K562 (cell line): ENCODE results near the gene HOXB4. TPM values are rescaled to one million over a fixed set of nuclear protein-coding genes. Genes with fewer than 3 reads are reported as not detected.
A peak's percentile ranks its signal among the peaks of the same experiment; 100 is the strongest.

ENCODE experiments used
- CEBPG ChIP-seq, 3 experiments: fragments of 200-800 bp in 1 of 3; sonication (Bioruptor generic) in 1 of 3; sonication (generic) in 1 of 3; formaldehyde crosslinking in 1 of 3; IDR thresholded peaks in 2 of 3; conservative IDR thresholded peaks in 1 of 3; 2 replicates each; pipeline versions ENCODE4 v1.6.1 to v1.8.0; 2016 to 2022; ENCODE audit warnings: missing compliant biosample characterization in 2 of 3, missing genetic modification characterization in 2 of 3, mild to moderate bottlenecking in 1 of 3, missing genetic modification reagents in 1 of 3
- FOXA3 ChIP-seq, 2 experiments: fragments of 450-650 bp in 1 of 2; sonication (generic) in 1 of 2; formaldehyde crosslinking; IDR thresholded peaks in 1 of 2; conservative IDR thresholded peaks in 1 of 2; 2 replicates each; pipeline versions ENCODE4 v1.4.0 to v1.8.0; 2020 to 2022; ENCODE audit warnings: mild to moderate bottlenecking in 2 of 2, missing genetic modification reagents in 1 of 2
- MAZ ChIP-seq, 2 experiments: fragments of 450-650 bp in 1 of 2; sonication (generic) in 1 of 2; formaldehyde crosslinking; IDR thresholded peaks in 1 of 2; conservative IDR thresholded peaks in 1 of 2; 2 replicates each; pipeline versions ENCODE4 v1.4.0 to v1.5.0; 2020; ENCODE audit warnings: mild to moderate bottlenecking in 1 of 2, missing genetic modification reagents in 1 of 2
- MBD2 ChIP-seq: sonication (generic); IDR thresholded peaks from 2 replicates; pipeline ENCODE4 v1.6.1; 2016; ENCODE audit warnings: low read depth, borderline replicate concordance
- MEIS2 ChIP-seq: fragments of 450-650 bp; IDR thresholded peaks from 2 replicates; pipeline ENCODE4 v1.6.1; 2014; ENCODE audit warnings: mild to moderate bottlenecking; ENCODE audit not compliant: partially characterized antibody
- NR2C2 ChIP-seq, 2 experiments: fragments of 200-800 bp in 1 of 2; sonication (Bioruptor generic) in 1 of 2; sonication (generic) in 1 of 2; formaldehyde crosslinking in 1 of 2; IDR thresholded peaks; 2 replicates each; pipeline versions ENCODE4 v1.6.1 to v1.8.0; 2016 to 2022; ENCODE audit warnings: mild to moderate bottlenecking in 1 of 2, missing compliant biosample characterization in 1 of 2, missing genetic modification characterization in 1 of 2, missing genetic modification reagents in 1 of 2
- ZNF175 ChIP-seq: fragments of 200-800 bp; sonication (Bioruptor generic); IDR thresholded peaks from 2 replicates; pipeline ENCODE4 v1.6.1; 2016; ENCODE audit warnings: low read depth, mild to moderate bottlenecking, missing genetic modification characterization, missing compliant biosample characterization
- ZNF311 ChIP-seq: fragments of 250-450 bp; sonication (Bioruptor Pico); IDR thresholded peaks from 2 replicates; pipeline ENCODE4 v1.4.0; 2020; ENCODE audit warnings: mild to moderate bottlenecking, moderate library complexity
- ZNF318 ChIP-seq, 2 experiments: fragments of 450-650 bp; IDR thresholded peaks; 2 replicates each; pipeline ENCODE4 v1.6.1; 2016; ENCODE audit warnings: mild to moderate bottlenecking in 2 of 2, borderline replicate concordance in 1 of 2, low read depth in 1 of 2, moderate library complexity in 1 of 2
- ZNF766 ChIP-seq: fragments of 200-800 bp; sonication (Bioruptor generic); conservative IDR thresholded peaks from 2 replicates; pipeline ENCODE4 v1.6.1; 2016; ENCODE audit warnings: missing genetic modification characterization, missing compliant biosample characterization
- polyA plus RNA-seq, 8 experiments: library from polyadenylated mRNA; depleted of rRNA in 4 of 8; stranded (reverse) in 5 of 8; unstranded in 3 of 8; fragments of >200 nt; fragmentation: Nextera tagmentation in 2 of 8; fragmentation: Illumina TruSeq in 1 of 8; extraction: Ambion mirVana in 2 of 8; extraction: Trizol in 1 of 8; gene quantifications; 2 replicates each; pipeline versions ENCODE4 v1.2.1 to v1.2.3, GENCODE V29; 2011 to 2014; ENCODE audit warnings: inconsistent platforms in 1 of 8, missing spikeins in 1 of 8
- total RNA-seq, 7 experiments: library from RNA; depleted of rRNA in 6 of 7; stranded (reverse); fragments of >200 nt in 6 of 7; fragmentation: Illumina TruSeq in 2 of 7; extraction: Trizol in 2 of 7; gene quantifications; 2 replicates each; pipeline versions ENCODE4 v1.2.1 to v1.2.3, GENCODE V29; 2011 to 2021; ENCODE audit warnings: low replicate concordance in 1 of 7

Gene HOXB4
- total and polyA plus RNA-seq, 9 of the 15 experiments (the other 6 are each of a cell fraction or from before 2014, with no cell fraction given) = 1.6 to 34.9 (median 14.9) TPM

GRCh38 chr17:48587276-48588073 lies 9.3 kb upstream of the HOXB4 start (continued):
- TF ChIP-seq ZNF318 (IDR thresholded peaks at IDR 0.05; ENCODE audit: borderline replicate concordance in 1 of 2, low read depth in 1 of 2) = no peak
- no peak for TF ChIP-seq MBD2
- peak; percentile 50; the same call in 1 of the 2 replicates for TF ChIP-seq ZNF311 (CRISPR knock-in tag)
- TF ChIP-seq ZNF766 (CRISPR knock-in tag) = 0 out of 2 replicates have a peak, but pooled peaks have one; percentile 44
- TF ChIP-seq ZNF175 (CRISPR knock-in tag) = peak; percentile 66
- TF ChIP-seq MAZ (CRISPR knock-in tag; conservative IDR thresholded peaks at IDR 0.05 in 1 of 2, IDR thresholded peaks at IDR 0.05 in 1 of 2) = 0 out of 4 replicates have a peak, but pooled peaks of 1 of the 2 experiments have one; percentile 28
- no peak for TF ChIP-seq NR2C2 (CRISPR knock-in tag; IDR thresholded peaks at IDR 0.05)
- peak; percentile 25; the same call in 1 of the 2 replicates for TF ChIP-seq NR2C2 (tag; IDR thresholded peaks at IDR 0.05)
- no peak for TF ChIP-seq CEBPG (CRISPR knock-in tag; IDR thresholded peaks at IDR 0.05)
- TF ChIP-seq CEBPG (tag; conservative IDR thresholded peaks at IDR 0.05 in 1 of 2, IDR thresholded peaks at IDR 0.05 in 1 of 2) = peak in 1 of 2 experiments; percentile 75; a peak in 2 of 4 replicates
- TF ChIP-seq MEIS2 = peak; percentile 54
- TF ChIP-seq FOXA3 (CRISPR knock-in tag; conservative IDR thresholded peaks at IDR 0.05 in 1 of 2, IDR thresholded peaks at IDR 0.05 in 1 of 2) = peak in 1 of 2 experiments; percentile 27; a peak in 1 of 4 replicates
